ENCODE measurements around the gene TENM3.

Gene TENM3

DNA sequence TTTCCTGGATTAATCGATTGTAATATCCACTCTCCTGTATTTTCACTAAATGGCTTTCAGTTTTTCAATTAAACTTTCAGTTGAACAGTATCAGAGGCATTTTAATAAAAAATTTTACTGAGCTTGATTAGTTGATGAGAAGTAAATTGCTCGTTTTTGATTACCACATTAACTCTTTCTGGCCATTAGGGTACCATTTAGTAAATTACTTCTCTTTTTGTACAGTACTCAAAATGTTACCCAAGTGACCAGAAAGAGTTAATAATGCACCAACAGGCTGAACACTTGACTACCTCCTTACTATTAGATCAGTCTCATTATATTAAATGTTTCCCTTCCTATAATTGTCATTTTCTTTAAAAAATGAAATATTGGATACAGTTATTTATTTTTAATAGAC is 289.2 kb downstream of the TENM3 start:
- H3K27me3 Mint-ChIP-seq (ENCODE audit: low read depth, poor library complexity), result peaks cover 3% of the 10 kb centered on the region
- no peak for DNase-seq
- TF ChIP-seq CTCF (IDR thresholded peaks at IDR 0.05), result no peak
- no peak overlapping the region for H3K4me3 Mint-ChIP-seq
- no peaks in the 10 kb centered on the region for H3K9me3 Mint-ChIP-seq
- peaks cover 18% of the 10 kb centered on the region for H3K36me3 Mint-ChIP-seq (ENCODE audit: low read depth)
- no peak overlapping the region for H3K27ac Mint-ChIP-seq
- peaks cover 30% of the 10 kb centered on the region for H3K4me1 Mint-ChIP-seq

DNA sequence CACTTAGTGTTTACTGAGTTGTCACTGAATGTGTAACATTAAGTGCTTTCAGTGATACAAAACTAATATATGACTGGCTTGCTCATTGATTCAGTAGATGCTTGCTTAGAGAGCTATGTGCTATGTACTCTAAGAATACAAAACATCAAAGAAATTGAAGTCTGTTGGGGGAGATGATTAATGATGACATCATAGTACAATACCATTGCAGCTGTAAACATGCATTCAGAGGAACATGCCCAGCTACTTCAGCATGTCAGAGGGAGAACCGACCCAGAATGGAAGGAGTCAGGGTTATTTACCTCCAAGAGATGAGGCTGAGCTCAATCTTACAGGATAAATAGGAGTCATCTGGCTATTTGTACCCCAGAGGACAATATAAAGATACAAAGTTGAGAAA is 290.8 kb downstream of the TENM3 start:
- H3K9me3 Mint-ChIP-seq, result no peaks in the 10 kb centered on the region
- peaks cover 7% of the 10 kb centered on the region for H3K36me3 Mint-ChIP-seq (ENCODE audit: low read depth)
- H3K27me3 Mint-ChIP-seq (ENCODE audit: low read depth, poor library complexity), result peaks cover 3% of the 10 kb centered on the region
- no peak for TF ChIP-seq CTCF (IDR thresholded peaks at IDR 0.05)
- peaks cover 27% of the 10 kb centered on the region for H3K4me1 Mint-ChIP-seq
- no peak for DNase-seq
- H3K4me3 Mint-ChIP-seq, result no peak overlapping the region
- peak overlapping the region; percentile 24 for H3K27ac Mint-ChIP-seq

DNA sequence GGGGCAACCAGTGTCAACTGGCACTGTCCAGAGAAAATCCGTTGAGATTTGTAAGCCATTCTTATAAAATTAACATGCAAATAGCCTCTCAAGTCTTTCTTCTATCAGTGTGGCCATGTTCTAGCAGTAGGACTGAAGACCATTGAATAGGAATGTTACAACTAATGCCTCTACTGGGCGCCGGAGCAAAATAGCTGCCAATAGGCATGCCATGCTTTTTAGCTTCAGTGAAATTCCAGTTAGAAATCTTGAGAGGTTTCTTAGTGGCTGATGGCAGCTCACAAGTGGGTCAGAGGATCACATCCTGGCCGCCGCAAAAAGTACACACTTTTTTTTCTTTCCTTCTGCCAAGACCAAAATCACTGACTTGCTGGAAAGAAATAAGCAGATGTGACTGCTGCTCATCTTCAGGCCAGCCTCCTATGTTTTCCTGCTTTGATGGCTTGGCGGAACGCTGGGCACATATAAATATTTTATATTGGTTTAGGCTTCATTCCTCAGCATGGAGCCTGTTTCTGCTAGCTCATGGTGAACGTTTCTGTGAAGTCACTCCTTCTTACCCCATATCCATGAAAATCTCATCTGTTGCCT is 293.1 kb downstream of the TENM3 start:
- Mint-ChIP-seq H3K27me3 (ENCODE audit: low read depth, poor library complexity) (no peaks in the 10 kb centered on the region), H3K4me3 (no peak overlapping the region), H3K27ac (no peak overlapping the region), H3K9me3 (no peaks in the 10 kb centered on the region), H3K36me3 (ENCODE audit: low read depth) (no peaks in the 10 kb centered on the region), H3K4me1 (peaks cover 10% of the 10 kb centered on the region)
- DNase-seq, result no peak
- no peak for TF ChIP-seq CTCF (IDR thresholded peaks at IDR 0.05)

- Mint-ChIP-seq H3K4me1 (peaks cover 5% of the 10 kb centered on the region), H3K27me3 (ENCODE audit: low read depth, poor library complexity) (no peaks in the 10 kb centered on the region), H3K27ac (no peak overlapping the region), H3K36me3 (ENCODE audit: low read depth) (no peaks in the 10 kb centered on the region), H3K4me3 (no peak overlapping the region), H3K9me3 (no peaks in the 10 kb centered on the region)
- no peak for DNase-seq
- TF ChIP-seq CTCF (IDR thresholded peaks at IDR 0.05), result no peak
Measured at GRCh38 chr4:182537031-182537795, 294.0 kb downstream of the TENM3 start.

- H3K4me3 Mint-ChIP-seq, result no peak overlapping the region
- H3K36me3 Mint-ChIP-seq (ENCODE audit: low read depth), result no peaks in the 10 kb centered on the region
- TF ChIP-seq CTCF (IDR thresholded peaks at IDR 0.05), result no peak
- H3K4me1 Mint-ChIP-seq, result peaks cover 5% of the 10 kb centered on the region
- H3K9me3 Mint-ChIP-seq, result no peaks in the 10 kb centered on the region
- H3K27me3 Mint-ChIP-seq (ENCODE audit: low read depth, poor library complexity), result no peaks in the 10 kb centered on the region
- DNase-seq, result no peak
- no peak overlapping the region for H3K27ac Mint-ChIP-seq
Measured at GRCh38 chr4:182538031-182538430, 294.8 kb downstream of the TENM3 start.

GRCh38 chr4:182540496-182540895 is 297.3 kb downstream of the TENM3 start:
- Mint-ChIP-seq H3K4me1 (no peaks in the 10 kb centered on the region), H3K4me3 (no peak overlapping the region), H3K27ac (no peak overlapping the region), H3K9me3 (no peaks in the 10 kb centered on the region), H3K27me3 (ENCODE audit: low read depth, poor library complexity) (no peaks in the 10 kb centered on the region), H3K36me3 (ENCODE audit: low read depth) (no peaks in the 10 kb centered on the region)
- TF ChIP-seq CTCF (IDR thresholded peaks at IDR 0.05), result no peak
- DNase-seq, result no peak
